Measurements from ENCODE around the gene TEX48. TPM values are rescaled to one million over a fixed set of nuclear protein-coding genes. Genes with fewer than 3 reads are reported as not detected.

TEX48 gene
- total and polyA plus RNA-seq, 3 experiments from 2014 or later, result 0.46 to 0.86 TPM; not detected in 1

DNA sequence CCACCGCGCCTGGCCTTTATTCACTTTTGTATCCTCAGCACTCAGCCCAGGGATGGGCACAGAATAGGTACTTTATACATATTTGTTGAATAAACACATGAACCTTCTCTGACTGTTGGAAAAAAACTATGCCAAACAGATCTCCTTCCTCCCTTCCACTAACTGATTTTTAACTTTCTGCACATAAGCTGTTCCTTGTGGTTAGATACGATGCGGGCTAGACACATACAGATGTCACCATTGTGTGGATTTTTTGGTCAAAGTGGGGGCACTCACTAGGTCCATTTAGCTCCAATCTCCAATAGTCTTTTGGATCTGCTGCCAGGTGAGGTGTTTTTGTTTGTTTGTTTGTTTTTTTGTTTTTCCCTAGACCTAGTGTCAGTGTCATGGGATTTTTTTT is 5.1 kb downstream of the TEX48 start:
- no peaks in the 10 kb centered on the region for H3K9me3 Mint-ChIP-seq
- Histone ChIP-seq H3K27ac (ENCODE audit: low read depth, low read length) (no peak overlapping the region), H3K4me1 (ENCODE audit: insufficient read depth, low read length) (peaks cover 3% of the 10 kb centered on the region), H3K27me3 (ENCODE audit: insufficient read depth, low read length, poor library complexity, severe bottlenecking) (peaks cover 9% of the 10 kb centered on the region), H3K4me3 (ENCODE audit: low read length) (no peak overlapping the region), H3K9me3 (ENCODE audit: low read length) (no peaks in the 10 kb centered on the region), H3K36me3 (ENCODE audit: insufficient read depth, low read length) (no peaks in the 10 kb centered on the region)
- no peak for DNase-seq
- H3K27ac Mint-ChIP-seq, result no peak overlapping the region
- ChIA-PET POLR2A (no interaction called here), CTCF (interaction anchor here (1.5 kb wide), 1 partner anchor 338 kb away, joined by 8 read pairs; no protein-coding TSS in a partner anchor)
- H3K36me3 Mint-ChIP-seq, result peaks cover 0 to 2% (median 0%) of the 10 kb centered on the region in 3 donors
- no peak overlapping the region for H3K4me3 Mint-ChIP-seq
- H3K4me1 Mint-ChIP-seq, result peaks cover 6% of the 10 kb centered on the region in 3 donors
- peaks cover 6 to 32% of the 10 kb centered on the region in 2 donors for H3K27me3 Mint-ChIP-seq

DNA sequence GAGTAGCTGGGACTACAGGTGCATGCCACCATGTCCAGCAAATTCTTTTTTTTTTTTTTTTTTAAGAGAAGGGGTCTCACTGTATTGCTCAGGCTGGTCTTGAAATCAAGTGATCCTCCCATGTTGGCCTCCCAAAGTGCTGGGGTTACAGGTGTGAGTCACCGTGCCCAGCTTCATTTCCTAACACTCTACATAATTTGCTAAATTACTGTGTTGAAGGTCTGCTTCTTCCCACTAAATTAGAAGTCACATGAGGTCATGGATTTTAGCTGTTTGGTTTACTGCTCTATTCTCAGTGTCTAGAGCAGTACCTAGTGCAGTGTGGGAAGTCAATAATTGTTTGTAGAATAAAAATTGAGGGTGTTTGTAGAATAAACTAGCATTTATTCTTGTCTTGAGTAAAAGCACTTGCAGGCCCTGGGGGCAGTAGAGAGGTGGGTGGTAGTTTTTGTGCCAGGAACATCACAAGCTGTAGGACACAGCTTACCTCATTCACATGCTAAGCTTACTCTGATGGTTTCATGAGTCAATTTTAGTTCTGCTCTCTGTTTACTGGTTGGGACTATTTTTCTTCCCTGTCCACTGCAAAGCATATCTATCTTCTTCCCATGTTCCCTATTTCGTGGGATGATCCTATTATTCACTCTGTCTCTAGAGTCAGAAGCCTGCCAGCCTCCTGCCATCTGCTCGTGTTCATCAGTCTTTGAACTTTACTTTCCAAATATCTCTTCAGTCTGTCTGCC is 7.0 kb downstream of the TEX48 start:
- DNase-seq, result no peak
- Mint-ChIP-seq H3K27ac (peak overlapping the region in 1 of 8 donors; percentile 89), H3K27me3 (peaks cover 11 to 32% of the 10 kb centered on the region in 2 donors), H3K36me3 (peaks cover 0 to 7% (median 2%) of the 10 kb centered on the region in 3 donors), H3K9me3 (peaks cover 0 to 3% (median 0%) of the 10 kb centered on the region in 5 donors), H3K4me1 (no peaks in the 10 kb centered on the region), H3K4me3 (no peak overlapping the region)
- Histone ChIP-seq H3K4me1 (ENCODE audit: insufficient read depth, low read length) (no peaks in the 10 kb centered on the region), H3K36me3 (ENCODE audit: insufficient read depth, low read length) (no peaks in the 10 kb centered on the region), H3K27ac (ENCODE audit: low read depth, low read length) (no peak overlapping the region), H3K9me3 (ENCODE audit: low read length) (no peaks in the 10 kb centered on the region), H3K4me3 (ENCODE audit: low read length) (no peak overlapping the region), H3K27me3 (ENCODE audit: insufficient read depth, low read length, poor library complexity, severe bottlenecking) (peaks cover 9% of the 10 kb centered on the region)
- POLR2A ChIA-PET, result no interaction called here
- CTCF ChIA-PET, result interaction anchor here (1.2 to 1.4 kb wide), 2 partner anchors 21 to 60 kb away, joined by 3 to 4 read pairs; no protein-coding TSS in a partner anchor

DNA sequence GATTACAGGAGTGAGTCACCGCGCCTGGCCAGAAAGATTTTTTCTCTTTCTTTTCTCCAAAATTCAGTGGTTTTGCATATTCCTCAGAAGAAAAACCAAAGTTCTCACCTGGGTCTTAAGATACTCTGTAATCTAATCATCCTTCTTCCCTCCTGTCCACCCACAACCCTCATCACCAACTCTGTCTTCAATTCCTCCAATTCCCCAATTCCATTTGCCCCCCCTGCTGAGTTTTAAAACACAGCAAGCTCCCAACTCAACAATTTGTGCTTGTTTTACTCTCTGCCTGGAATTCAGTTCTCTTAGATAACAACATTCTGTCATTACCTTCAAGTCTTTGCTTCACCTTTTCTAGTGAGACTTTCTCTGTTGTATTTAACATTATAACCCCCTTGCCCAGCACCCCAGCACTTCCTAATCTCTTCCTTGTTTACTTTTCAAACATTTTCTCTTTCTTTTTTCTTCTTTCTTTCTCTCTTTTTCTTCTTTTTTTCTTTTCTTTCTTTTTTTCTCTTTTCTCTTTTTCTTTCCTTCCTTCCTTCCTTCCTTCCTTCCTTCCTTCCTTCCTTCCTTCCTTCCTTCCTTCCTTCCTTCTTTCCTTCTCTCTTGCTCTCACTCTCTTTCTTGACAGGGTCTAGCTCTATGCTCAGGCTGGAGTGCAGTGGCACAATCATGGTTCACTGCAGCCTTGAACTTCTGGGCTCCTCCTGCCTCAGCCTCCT is 7.8 kb downstream of the TEX48 start:
- DNase-seq, result no peak
- Histone ChIP-seq H3K4me3 (ENCODE audit: low read length) (no peak overlapping the region), H3K36me3 (ENCODE audit: insufficient read depth, low read length) (no peaks in the 10 kb centered on the region), H3K27ac (ENCODE audit: low read depth, low read length) (no peak overlapping the region), H3K9me3 (ENCODE audit: low read length) (no peaks in the 10 kb centered on the region), H3K27me3 (ENCODE audit: insufficient read depth, low read length, poor library complexity, severe bottlenecking) (peaks cover 9% of the 10 kb centered on the region), H3K4me1 (ENCODE audit: insufficient read depth, low read length) (no peaks in the 10 kb centered on the region)
- Mint-ChIP-seq H3K9me3 (peaks cover 0 to 3% (median 0%) of the 10 kb centered on the region in 5 donors), H3K36me3 (peaks cover 0 to 7% (median 2%) of the 10 kb centered on the region in 3 donors), H3K4me3 (no peak overlapping the region), H3K27me3 (peaks cover 11 to 30% of the 10 kb centered on the region in 2 donors), H3K27ac (peak overlapping the region in 2 of 8 donors; percentile 15 to 89), H3K4me1 (no peaks in the 10 kb centered on the region)
- ChIA-PET CTCF (interaction anchor here (1.4 kb wide), 1 partner anchor 21 kb away, joined by 4 read pairs; no protein-coding TSS in a partner anchor), POLR2A (no interaction called here)

DNA sequence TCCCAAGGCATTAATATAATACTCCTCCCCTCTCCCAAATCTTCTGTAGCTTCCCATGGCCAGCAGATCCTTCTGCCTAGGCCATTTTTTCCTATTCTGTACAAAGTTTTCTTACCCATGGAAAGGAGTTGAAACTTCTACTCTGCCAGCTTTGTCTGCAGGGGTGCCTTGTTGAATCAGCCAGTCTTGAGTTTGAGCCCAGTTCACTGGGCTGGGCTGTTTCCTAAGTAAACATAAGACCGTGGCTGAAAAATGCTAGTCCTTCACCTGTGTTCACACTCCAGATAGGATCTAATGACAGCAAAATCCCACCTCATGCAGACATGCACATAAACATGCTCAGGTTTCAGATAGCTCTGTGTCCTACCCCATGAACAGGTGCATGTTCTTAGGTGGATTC is 10.4 kb downstream of the TEX48 start:
- POLR2A ChIA-PET, result no interaction called here

DNA sequence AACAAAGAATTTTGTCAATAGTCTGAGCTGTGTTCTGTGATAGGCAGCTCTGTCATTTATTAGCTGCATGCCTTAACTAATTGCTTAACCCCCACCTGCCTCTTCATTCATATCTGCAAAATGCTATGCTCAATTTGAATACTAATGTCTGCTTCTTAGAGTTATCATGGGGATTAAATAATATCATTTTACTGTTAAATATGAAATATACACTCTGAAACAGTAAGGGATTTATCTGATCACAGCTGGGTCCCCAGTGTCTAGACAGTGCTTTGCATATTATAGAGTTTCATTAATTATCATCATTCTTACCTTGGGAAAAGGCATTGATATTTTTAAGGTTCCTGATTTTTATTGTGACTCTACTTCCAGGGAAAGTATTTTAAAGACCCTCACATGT is 12.0 kb downstream of the TEX48 start:
- Mint-ChIP-seq H3K27ac (no peak overlapping the region), H3K4me1 (peaks cover 0 to 3% (median 2%) of the 10 kb centered on the region in 3 donors), H3K9me3 (peaks cover 0 to 3% (median 0%) of the 10 kb centered on the region in 5 donors), H3K36me3 (peaks cover 0 to 7% (median 2%) of the 10 kb centered on the region in 3 donors), H3K4me3 (no peak overlapping the region), H3K27me3 (peaks cover 10 to 20% of the 10 kb centered on the region in 2 donors)
- DNase-seq, result no peak
- H3K27ac ChIP-seq (ENCODE audit: low read depth, low read length), result no peak overlapping the region
- H3K4me1 ChIP-seq (ENCODE audit: insufficient read depth, low read length), result no peaks in the 10 kb centered on the region
- H3K4me3 ChIP-seq (ENCODE audit: low read length), result no peak overlapping the region
- H3K27me3 ChIP-seq (ENCODE audit: insufficient read depth, low read length, poor library complexity, severe bottlenecking), result no peaks in the 10 kb centered on the region
- POLR2A ChIA-PET, result interaction anchor here (1.1 kb wide), 1 partner anchor 208 kb away, joined by 6 read pairs; no protein-coding TSS in a partner anchor
- H3K9me3 ChIP-seq (ENCODE audit: low read length), result no peaks in the 10 kb centered on the region
- CTCF ChIA-PET, result interaction anchor here (1.4 to 1.5 kb wide), 2 partner anchors 11 to 237 kb away, joined by 3 to 5 read pairs; no protein-coding TSS in a partner anchor
- no peaks in the 10 kb centered on the region for H3K36me3 ChIP-seq (ENCODE audit: insufficient read depth, low read length)

More for the DNA sequence above, 10.4 kb downstream of the TEX48 start:
- H3K9me3 ChIP-seq (ENCODE audit: low read length), result no peaks in the 10 kb centered on the region
- no peak overlapping the region for H3K4me3 ChIP-seq (ENCODE audit: low read length)
- Mint-ChIP-seq H3K36me3 (peaks cover 0 to 7% (median 2%) of the 10 kb centered on the region in 3 donors), H3K4me1 (peaks cover 0 to 3% (median 2%) of the 10 kb centered on the region in 3 donors), H3K9me3 (peaks cover 0 to 3% (median 0%) of the 10 kb centered on the region in 5 donors), H3K27me3 (peaks cover 16 to 19% of the 10 kb centered on the region in 2 donors), H3K27ac (peak overlapping the region in 1 of 8 donors; percentile 77), H3K4me3 (no peak overlapping the region)
- H3K36me3 ChIP-seq (ENCODE audit: insufficient read depth, low read length), result no peaks in the 10 kb centered on the region
- CTCF ChIA-PET, result interaction anchor here (1.3 to 1.5 kb wide), 2 partner anchors 9 to 18 kb away, joined by 3 to 6 read pairs; no protein-coding TSS in a partner anchor
- no peaks in the 10 kb centered on the region for H3K4me1 ChIP-seq (ENCODE audit: insufficient read depth, low read length)
- H3K27ac ChIP-seq (ENCODE audit: low read depth, low read length), result no peak overlapping the region
- no peaks in the 10 kb centered on the region for H3K27me3 ChIP-seq (ENCODE audit: insufficient read depth, low read length, poor library complexity, severe bottlenecking)
- no peak for DNase-seq

DNA sequence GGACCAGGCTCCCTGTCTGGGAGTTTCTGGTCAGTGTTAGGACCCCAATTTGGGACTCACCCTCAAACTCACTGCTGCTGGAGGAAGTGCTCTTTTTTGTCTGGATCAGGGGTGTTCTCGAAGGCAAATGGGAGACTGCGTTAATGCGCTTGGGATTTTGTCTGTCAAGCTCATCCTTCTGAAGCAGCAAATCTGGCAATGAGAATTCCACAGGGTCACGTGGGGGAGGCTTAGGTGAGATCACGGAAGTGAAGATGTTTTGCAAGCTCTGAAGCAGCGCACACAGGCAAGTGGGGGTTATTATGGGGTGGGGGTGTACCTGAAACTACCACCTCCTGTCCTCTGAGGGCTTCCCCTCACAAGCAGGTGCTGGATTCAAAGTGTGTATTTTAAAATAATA is 13.8 kb downstream of the TEX48 start:
- Histone ChIP-seq H3K36me3 (ENCODE audit: insufficient read depth, low read length) (no peaks in the 10 kb centered on the region), H3K4me3 (ENCODE audit: low read length) (no peak overlapping the region), H3K27ac (ENCODE audit: low read depth, low read length) (no peak overlapping the region), H3K27me3 (ENCODE audit: insufficient read depth, low read length, poor library complexity, severe bottlenecking) (no peaks in the 10 kb centered on the region), H3K9me3 (ENCODE audit: low read length) (no peaks in the 10 kb centered on the region), H3K4me1 (ENCODE audit: insufficient read depth, low read length) (no peaks in the 10 kb centered on the region)
- peaks cover 0 to 3% (median 0%) of the 10 kb centered on the region in 5 donors for H3K9me3 Mint-ChIP-seq
- ChIA-PET POLR2A (no interaction called here), CTCF (interaction anchor here (0.7 to 1.7 kb wide), 4 partner anchors 8 to 263 kb away, joined by 3 to 5 read pairs (median 3); no protein-coding TSS in a partner anchor)
- H3K27me3 Mint-ChIP-seq, result peaks cover 7 to 16% of the 10 kb centered on the region in 2 donors
- DNase-seq, result no peak
- peaks cover 0 to 3% (median 2%) of the 10 kb centered on the region in 3 donors for H3K4me1 Mint-ChIP-seq
- peaks cover 0 to 7% (median 0%) of the 10 kb centered on the region in 3 donors for H3K36me3 Mint-ChIP-seq
- H3K27ac Mint-ChIP-seq, result no peak overlapping the region
- peak overlapping the region in 1 of 7 donors; percentile 18 for H3K4me3 Mint-ChIP-seq

DNA sequence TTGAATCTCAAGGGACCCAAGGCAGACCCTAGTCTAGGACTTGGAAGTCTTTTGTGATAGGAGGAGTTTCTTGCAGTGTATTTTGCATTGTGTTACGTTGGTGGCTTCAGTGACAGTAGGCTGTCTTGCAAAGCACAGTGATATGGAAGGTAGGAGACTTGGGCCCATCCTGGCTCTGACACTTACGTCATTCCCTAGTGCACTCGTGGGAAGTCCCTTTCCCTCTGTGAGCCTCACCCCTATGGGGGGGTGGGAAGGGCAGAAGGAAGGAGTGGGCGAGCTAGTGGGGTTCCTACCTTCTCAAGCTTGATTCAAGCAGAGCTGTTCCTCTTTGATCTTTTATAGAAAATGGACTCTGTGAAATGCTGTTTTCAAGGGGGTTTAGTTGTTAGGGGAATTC is 15.1 kb downstream of the TEX48 start:
- H3K9me3 Mint-ChIP-seq, result peaks cover 0 to 3% (median 0%) of the 10 kb centered on the region in 5 donors
- POLR2A ChIA-PET, result no interaction called here

More for the DNA sequence above, 15.1 kb downstream of the TEX48 start:
- Histone ChIP-seq H3K9me3 (ENCODE audit: low read length) (no peaks in the 10 kb centered on the region), H3K27ac (ENCODE audit: low read depth, low read length) (no peak overlapping the region), H3K4me1 (ENCODE audit: insufficient read depth, low read length) (no peaks in the 10 kb centered on the region), H3K4me3 (ENCODE audit: low read length) (no peak overlapping the region), H3K27me3 (ENCODE audit: insufficient read depth, low read length, poor library complexity, severe bottlenecking) (no peaks in the 10 kb centered on the region), H3K36me3 (ENCODE audit: insufficient read depth, low read length) (no peaks in the 10 kb centered on the region)
- H3K36me3 Mint-ChIP-seq, result peaks cover 0 to 7% (median 0%) of the 10 kb centered on the region in 3 donors
- CTCF ChIA-PET, result interaction anchor here (1.1 to 3.6 kb wide), 3 partner anchors 9 to 262 kb away, joined by 3 to 10 read pairs (median 5); partner anchors contain the start of gene TEX48
- H3K4me3 Mint-ChIP-seq, result no peak overlapping the region
- peaks cover 0 to 3% (median 2%) of the 10 kb centered on the region in 3 donors for H3K4me1 Mint-ChIP-seq
- peaks cover 10 to 18% of the 10 kb centered on the region in 2 donors for H3K27me3 Mint-ChIP-seq
- H3K27ac Mint-ChIP-seq, result peak overlapping the region in 1 of 8 donors; percentile 45
- DNase-seq, result no peak
